ENCODE results near the gene LYL1. TPM values are rescaled to one million over a fixed set of nuclear protein-coding genes. Genes with fewer than 3 reads are reported as not detected.
A peak's percentile ranks its signal among the peaks of the same experiment; 100 is the strongest.

The LYL1 gene
- total and polyA plus RNA-seq, 9 of the 15 experiments (the other 6 are each of a cell fraction or from before 2014, with no cell fraction given), result 1.3 to 266 (median 34.0) TPM

DNA sequence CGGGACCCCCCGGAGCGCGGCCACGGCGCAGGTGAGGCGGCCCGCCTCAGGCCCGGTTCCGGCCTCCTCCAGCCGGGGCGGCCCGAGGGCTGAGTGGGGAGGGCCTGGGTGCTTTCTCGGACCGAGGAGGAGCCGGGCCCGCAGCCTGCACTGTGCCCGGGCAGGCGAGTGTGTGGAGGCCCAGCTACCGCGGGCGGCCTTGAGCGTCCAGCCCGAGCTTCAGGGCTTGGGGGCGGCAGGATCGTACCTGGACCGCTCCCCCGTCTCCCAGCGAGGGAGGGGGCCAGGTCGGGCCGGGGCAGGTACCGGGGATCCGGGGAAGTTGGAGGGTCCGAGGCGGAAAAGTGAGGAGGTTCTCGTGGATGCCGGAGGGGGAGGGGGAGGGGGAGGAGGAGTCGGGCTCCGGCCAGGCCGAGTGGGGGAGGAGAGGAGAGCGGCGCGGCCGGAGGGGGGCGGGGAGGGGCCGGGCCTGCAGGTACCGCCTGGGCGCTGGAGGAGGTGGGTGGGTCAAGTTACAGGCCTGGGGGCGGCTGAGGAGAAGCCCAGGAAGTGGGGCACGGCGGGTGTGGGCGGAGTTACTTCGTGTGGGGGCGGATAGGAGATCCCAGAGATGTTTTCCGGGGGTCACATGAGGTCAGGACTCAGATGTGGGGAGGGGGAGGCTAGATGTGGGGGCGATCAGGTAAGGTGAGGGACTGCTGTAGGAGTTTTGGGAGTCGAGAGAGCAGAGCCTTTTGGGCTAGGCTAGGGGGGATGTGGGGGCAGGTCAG, 16.0 kb upstream of the LYL1 start (continued):
- TF ChIP-seq TEAD2 (tag; IDR thresholded peaks at IDR 0.05) (no peak), RBM15 (IDR thresholded peaks at IDR 0.05; ENCODE audit: insufficient read depth, low read length) (no peak), NBN (IDR thresholded peaks at IDR 0.05; ENCODE audit: low read depth) (no peak), BCOR (IDR thresholded peaks at IDR 0.05) (no peak), PHF20 (IDR thresholded peaks at IDR 0.05; ENCODE audit: partially characterized antibody) (peak; percentile 27), SMAD1 (IDR thresholded peaks at IDR 0.05; ENCODE audit: low read depth, low read length, partially characterized antibody) (no peak), NFIX (CRISPR knock-in tag; IDR thresholded peaks at IDR 0.05; ENCODE audit: low read depth) (no peak), TCF15 (CRISPR knock-in tag; IDR thresholded peaks at IDR 0.05) (no peak), RCOR1 (IDR thresholded peaks at IDR 0.05; ENCODE audit: borderline replicate concordance in 1 of 2, low read depth in 2 of 2, low read length in 2 of 2) (no peak)
- TF ChIP-seq, protein P1, sequence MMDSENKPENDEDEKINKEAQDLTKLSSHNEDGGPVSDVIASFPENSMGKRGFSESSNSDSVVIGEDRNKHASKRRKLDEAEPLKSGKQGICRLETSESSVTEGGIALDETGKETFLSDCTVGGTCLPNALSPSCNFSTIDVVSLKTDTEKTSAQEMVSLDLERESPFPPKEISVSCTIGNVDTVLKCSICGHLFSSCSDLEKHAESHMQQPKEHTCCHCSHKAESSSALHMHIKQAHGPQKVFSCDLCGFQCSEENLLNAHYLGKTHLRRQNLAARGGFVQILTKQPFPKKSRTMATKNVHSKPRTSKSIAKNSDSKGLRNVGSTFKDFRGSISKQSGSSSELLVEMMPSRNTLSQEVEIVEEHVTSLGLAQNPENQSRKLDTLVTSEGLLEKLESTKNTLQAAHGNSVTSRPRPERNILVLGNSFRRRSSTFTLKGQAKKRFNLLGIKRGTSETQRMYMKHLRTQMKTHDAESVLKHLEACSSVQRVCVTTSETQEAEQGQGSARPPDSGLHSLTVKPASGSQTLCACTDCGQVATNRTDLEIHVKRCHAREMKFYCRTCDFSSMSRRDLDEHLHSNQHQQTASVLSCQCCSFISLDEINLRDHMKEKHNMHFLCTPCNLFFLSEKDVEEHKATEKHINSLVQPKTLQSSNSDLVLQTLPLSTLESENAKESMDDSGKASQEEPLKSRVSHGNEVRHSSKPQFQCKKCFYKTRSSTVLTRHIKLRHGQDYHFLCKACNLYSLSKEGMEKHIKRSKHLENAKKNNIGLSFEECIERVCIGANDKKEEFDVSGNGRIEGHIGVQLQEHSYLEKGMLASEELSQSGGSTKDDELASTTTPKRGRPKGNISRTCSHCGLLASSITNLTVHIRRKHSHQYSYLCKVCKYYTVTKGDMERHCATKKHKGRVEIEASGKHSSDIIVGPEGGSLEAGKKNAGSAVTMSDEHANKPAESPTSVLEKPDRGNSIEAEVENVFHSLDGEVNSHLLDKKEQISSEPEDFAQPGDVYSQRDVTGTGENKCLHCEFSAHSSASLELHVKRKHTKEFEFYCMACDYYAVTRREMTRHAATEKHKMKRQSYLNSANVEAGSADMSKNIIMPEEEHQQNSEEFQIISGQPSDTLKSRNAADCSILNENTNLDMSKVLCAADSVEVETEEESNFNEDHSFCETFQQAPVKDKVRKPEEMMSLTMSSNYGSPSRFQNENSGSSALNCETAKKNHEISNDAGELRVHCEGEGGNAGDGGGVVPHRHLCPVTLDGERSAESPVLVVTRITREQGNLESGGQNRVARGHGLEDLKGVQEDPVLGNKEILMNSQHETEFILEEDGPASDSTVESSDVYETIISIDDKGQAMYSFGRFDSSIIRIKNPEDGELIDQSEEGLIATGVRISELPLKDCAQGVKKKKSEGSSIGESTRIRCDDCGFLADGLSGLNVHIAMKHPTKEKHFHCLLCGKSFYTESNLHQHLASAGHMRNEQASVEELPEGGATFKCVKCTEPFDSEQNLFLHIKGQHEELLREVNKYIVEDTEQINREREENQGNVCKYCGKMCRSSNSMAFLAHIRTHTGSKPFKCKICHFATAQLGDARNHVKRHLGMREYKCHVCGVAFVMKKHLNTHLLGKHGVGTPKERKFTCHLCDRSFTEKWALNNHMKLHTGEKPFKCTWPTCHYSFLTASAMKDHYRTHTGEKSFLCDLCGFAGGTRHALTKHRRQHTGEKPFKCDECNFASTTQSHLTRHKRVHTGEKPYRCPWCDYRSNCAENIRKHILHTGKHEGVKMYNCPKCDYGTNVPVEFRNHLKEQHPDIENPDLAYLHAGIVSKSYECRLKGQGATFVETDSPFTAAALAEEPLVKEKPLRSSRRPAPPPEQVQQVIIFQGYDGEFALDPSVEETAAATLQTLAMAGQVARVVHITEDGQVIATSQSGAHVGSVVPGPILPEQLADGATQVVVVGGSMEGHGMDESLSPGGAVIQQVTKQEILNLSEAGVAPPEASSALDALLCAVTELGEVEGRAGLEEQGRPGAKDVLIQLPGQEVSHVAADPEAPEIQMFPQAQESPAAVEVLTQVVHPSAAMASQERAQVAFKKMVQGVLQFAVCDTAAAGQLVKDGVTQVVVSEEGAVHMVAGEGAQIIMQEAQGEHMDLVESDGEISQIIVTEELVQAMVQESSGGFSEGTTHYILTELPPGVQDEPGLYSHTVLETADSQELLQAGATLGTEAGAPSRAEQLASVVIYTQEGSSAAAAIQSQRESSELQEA (IDR thresholded peaks at IDR 0.05; ENCODE audit: low read depth), result no peak
- TF ChIP-seq, protein P2, sequence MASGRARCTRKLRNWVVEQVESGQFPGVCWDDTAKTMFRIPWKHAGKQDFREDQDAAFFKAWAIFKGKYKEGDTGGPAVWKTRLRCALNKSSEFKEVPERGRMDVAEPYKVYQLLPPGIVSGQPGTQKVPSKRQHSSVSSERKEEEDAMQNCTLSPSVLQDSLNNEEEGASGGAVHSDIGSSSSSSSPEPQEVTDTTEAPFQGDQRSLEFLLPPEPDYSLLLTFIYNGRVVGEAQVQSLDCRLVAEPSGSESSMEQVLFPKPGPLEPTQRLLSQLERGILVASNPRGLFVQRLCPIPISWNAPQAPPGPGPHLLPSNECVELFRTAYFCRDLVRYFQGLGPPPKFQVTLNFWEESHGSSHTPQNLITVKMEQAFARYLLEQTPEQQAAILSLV (tag; IDR thresholded peaks at IDR 0.05), result no peak
- TF ChIP-seq, protein P3, sequence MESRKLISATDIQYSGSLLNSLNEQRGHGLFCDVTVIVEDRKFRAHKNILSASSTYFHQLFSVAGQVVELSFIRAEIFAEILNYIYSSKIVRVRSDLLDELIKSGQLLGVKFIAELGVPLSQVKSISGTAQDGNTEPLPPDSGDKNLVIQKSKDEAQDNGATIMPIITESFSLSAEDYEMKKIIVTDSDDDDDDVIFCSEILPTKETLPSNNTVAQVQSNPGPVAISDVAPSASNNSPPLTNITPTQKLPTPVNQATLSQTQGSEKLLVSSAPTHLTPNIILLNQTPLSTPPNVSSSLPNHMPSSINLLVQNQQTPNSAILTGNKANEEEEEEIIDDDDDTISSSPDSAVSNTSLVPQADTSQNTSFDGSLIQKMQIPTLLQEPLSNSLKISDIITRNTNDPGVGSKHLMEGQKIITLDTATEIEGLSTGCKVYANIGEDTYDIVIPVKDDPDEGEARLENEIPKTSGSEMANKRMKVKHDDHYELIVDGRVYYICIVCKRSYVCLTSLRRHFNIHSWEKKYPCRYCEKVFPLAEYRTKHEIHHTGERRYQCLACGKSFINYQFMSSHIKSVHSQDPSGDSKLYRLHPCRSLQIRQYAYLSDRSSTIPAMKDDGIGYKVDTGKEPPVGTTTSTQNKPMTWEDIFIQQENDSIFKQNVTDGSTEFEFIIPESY (CRISPR knock-in tag; IDR thresholded peaks at IDR 0.05), result no peak
- TF ChIP-seq, protein P4, sequence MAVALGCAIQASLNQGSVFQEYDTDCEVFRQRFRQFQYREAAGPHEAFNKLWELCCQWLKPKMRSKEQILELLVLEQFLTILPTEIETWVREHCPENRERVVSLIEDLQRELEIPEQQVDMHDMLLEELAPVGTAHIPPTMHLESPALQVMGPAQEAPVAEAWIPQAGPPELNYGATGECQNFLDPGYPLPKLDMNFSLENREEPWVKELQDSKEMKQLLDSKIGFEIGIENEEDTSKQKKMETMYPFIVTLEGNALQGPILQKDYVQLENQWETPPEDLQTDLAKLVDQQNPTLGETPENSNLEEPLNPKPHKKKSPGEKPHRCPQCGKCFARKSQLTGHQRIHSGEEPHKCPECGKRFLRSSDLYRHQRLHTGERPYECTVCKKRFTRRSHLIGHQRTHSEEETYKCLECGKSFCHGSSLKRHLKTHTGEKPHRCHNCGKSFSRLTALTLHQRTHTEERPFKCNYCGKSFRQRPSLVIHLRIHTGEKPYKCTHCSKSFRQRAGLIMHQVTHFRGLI (CRISPR knock-in tag; IDR thresholded peaks at IDR 0.05), result no peak

Measured in K562 (cell line).